ENCODE data around the gene MCRIP2.
A peak's percentile ranks its signal among the peaks of the same experiment; 100 is the strongest.

Gene MCRIP2

GRCh38 chr16:617855-618254, 23.8 kb upstream of the MCRIP2 start:
- DNase-seq = no peak

GRCh38 chr16:619476-620100, 22.0 kb upstream of the MCRIP2 start:
- no peak for DNase-seq

GRCh38 chr16:620700-621525, 20.7 kb upstream of the MCRIP2 start:
- no peak for DNase-seq

- no peak for DNase-seq
Observed at GRCh38 chr16:621526-622105, 20.0 kb upstream of the MCRIP2 start.

GRCh38 chr16:622920-623280, 18.7 kb upstream of the MCRIP2 start:
- no peak for DNase-seq

GRCh38 chr16:624526-625070, 17.0 kb upstream of the MCRIP2 start:
- DNase-seq = no peak

GRCh38 chr16:625117-625976, 16.3 kb upstream of the MCRIP2 start:
- DNase-seq = no peak

GRCh38 chr16:625977-626765, 15.5 kb upstream of the MCRIP2 start:
- DNase-seq = no peak

- DNase-seq = no peak
Observed at GRCh38 chr16:626787-627453, 14.7 kb upstream of the MCRIP2 start.

GRCh38 chr16:627454-628239, 14.0 kb upstream of the MCRIP2 start:
- peak; percentile 32 for DNase-seq

GRCh38 chr16:628321-629061, 13.1 kb upstream of the MCRIP2 start:
- DNase-seq = peak; percentile 15

GRCh38 chr16:629185-629832, 12.3 kb upstream of the MCRIP2 start:
- peak; percentile 79 for DNase-seq

- no peak for DNase-seq
Observed at GRCh38 chr16:629833-630248, 11.8 kb upstream of the MCRIP2 start.

GRCh38 chr16:630249-630814, 11.3 kb upstream of the MCRIP2 start:
- DNase-seq = no peak

GRCh38 chr16:630815-631405, 10.7 kb upstream of the MCRIP2 start, which contains the start of gene WFIKKN1:
WFIKKN1 (plus strand) TSS chr16:630985; CDS start chr16:631254, 269 bp downstream.
- no peak for DNase-seq

GRCh38 chr16:631808-632358, 9.7 kb upstream of the MCRIP2 start:
- no peak for DNase-seq

GRCh38 chr16:632486-633335, 8.9 kb upstream of the MCRIP2 start:
- no peak for DNase-seq
